Activated CD8-positive, alpha-beta T cell treated with anti-CD3 and anti-CD28 coated beads for 36 hours (primary cell): Measurements from ENCODE around the gene RRP12. TPM values are rescaled to one million over a fixed set of nuclear protein-coding genes. Genes with fewer than 3 reads are reported as not detected.
A peak's percentile ranks its signal among the peaks of the same experiment; 100 is the strongest.
"Not testable (repeated sequence)": the region's sequence is repeated elsewhere in the genome, so short reads cannot be mapped to it uniquely, and the experiment has no call there.

Source experiments
- ATAC-seq: fragments of 200-7000 bp; cut with Tn5 transposase; one replicate; pipeline ENCODE4 v1.10.0; 2021; ENCODE audit warnings: mild to moderate bottlenecking, moderate library complexity
- CTCF ChIA-PET: fragments of 350-600 bp; sonication (Branson Sonifier 250); formaldehyde crosslinking; loops from one replicate; lab custom pipeline; 2021; ENCODE audit warnings: antibody characterized with exemption; lab: Charles Lee
- POLR2A ChIA-PET: fragments of 350-600 bp; sonication (Branson Sonifier 250); formaldehyde crosslinking; loops from one replicate; lab custom pipeline; 2021; ENCODE audit warnings: antibody characterized with exemption; lab: Charles Lee
- DNase-seq: peaks from one replicate; pipeline ENCODE4 v3.0.0-alpha.2; 2020
- H3K27ac Mint-ChIP-seq: one replicate; pipeline ENCODE4 v1.8.0; 2021; ENCODE audit warnings: mild to moderate bottlenecking, mixed read lengths
- H3K27me3 Mint-ChIP-seq: one replicate; pipeline ENCODE4 v1.8.0; 2021; ENCODE audit warnings: mixed read lengths
- H3K36me3 Mint-ChIP-seq: one replicate; pipeline ENCODE4 v1.8.0; 2021; ENCODE audit warnings: low read depth, mixed read lengths
- H3K4me1 Mint-ChIP-seq: one replicate; pipeline ENCODE4 v1.8.0; 2021; ENCODE audit warnings: low read depth, mixed read lengths
- H3K4me3 Mint-ChIP-seq: one replicate; pipeline ENCODE4 v1.8.0; 2021; ENCODE audit warnings: mild to moderate bottlenecking, moderate library complexity, mixed read lengths
- H3K9me3 Mint-ChIP-seq: one replicate; pipeline ENCODE4 v1.8.0; 2021; ENCODE audit warnings: mixed read lengths
- intact Hi-C: fragments of 100-400 bp; cut with micrococcal nuclease; formaldehyde crosslinking; loops from one replicate; pipeline ENCODE4 v1.10.0; 2022
- total RNA-seq, 2 experiments: library from RNA; stranded (reverse); gene quantifications; one replicate each; pipeline ENCODE4 v1.2.3, GENCODE V29; 2021
- TF ChIP-seq, protein P1 (sequence below): fragments of 200-600 bp; IDR thresholded peaks from one replicate; pipeline ENCODE4 v1.8.0; 2022; ENCODE audit warnings: antibody characterized with exemption, mild to moderate bottlenecking

The RRP12 gene
- total RNA-seq, 2 experiments from 2014 or later = 50.3 to 51.0 TPM

DNA sequence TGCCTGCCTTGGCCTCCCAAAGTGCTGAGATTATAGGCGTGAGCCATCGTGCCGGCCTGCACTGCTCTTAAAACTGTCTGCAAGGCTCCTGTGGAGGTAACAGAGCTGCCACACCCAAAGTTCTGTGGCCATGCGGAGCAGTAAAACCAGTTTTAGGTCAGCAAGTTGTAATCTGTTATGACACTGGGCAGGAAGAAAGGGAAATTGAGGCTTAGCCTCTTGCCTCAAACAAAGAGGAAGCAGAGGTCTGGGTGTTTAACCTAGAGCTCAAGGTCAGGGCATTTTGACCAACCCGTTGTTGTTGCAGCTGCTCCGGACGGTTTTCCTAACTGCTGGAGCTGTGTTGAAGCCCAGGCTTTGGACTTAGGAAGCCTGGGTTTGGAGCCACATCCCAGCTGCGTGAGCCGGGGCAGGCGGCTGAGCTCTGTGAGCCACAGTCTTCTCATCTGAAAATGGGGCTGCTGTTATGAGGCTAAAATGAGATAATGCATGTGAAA is 7.4 kb upstream of the RRP12 start:
- Mint-ChIP-seq H3K36me3 (no peaks in the 10 kb centered on the region), H3K27me3 (no peaks in the 10 kb centered on the region), H3K4me3 (no peak overlapping the region), H3K4me1 (peaks cover 20% of the 10 kb centered on the region), H3K27ac (no peak overlapping the region), H3K9me3 (no peaks in the 10 kb centered on the region)
- intact Hi-C loops = loop anchor here (5.0 to 10.0 kb wide), 2 partner anchors 34 to 86 kb away; partner anchors contain the start of genes MMS19 and UBTD1
- ATAC-seq (no peak), DNase-seq (no peak)
- CTCF ChIA-PET = interaction anchor here (0.6 to 11.1 kb wide), 16 partner anchors 11 to 146 kb away, joined by 3 to 108 read pairs (median 5); partner anchors contain the start of gene PGAM1
- TF ChIP-seq, protein P1, sequence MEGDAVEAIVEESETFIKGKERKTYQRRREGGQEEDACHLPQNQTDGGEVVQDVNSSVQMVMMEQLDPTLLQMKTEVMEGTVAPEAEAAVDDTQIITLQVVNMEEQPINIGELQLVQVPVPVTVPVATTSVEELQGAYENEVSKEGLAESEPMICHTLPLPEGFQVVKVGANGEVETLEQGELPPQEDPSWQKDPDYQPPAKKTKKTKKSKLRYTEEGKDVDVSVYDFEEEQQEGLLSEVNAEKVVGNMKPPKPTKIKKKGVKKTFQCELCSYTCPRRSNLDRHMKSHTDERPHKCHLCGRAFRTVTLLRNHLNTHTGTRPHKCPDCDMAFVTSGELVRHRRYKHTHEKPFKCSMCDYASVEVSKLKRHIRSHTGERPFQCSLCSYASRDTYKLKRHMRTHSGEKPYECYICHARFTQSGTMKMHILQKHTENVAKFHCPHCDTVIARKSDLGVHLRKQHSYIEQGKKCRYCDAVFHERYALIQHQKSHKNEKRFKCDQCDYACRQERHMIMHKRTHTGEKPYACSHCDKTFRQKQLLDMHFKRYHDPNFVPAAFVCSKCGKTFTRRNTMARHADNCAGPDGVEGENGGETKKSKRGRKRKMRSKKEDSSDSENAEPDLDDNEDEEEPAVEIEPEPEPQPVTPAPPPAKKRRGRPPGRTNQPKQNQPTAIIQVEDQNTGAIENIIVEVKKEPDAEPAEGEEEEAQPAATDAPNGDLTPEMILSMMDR = no peak
- POLR2A ChIA-PET = interaction anchor here (0.6 to 7.2 kb wide), 6 partner anchors 9 to 44 kb away, joined by 3 to 79 read pairs (median 4); partner anchors contain the start of gene PGAM1

DNA sequence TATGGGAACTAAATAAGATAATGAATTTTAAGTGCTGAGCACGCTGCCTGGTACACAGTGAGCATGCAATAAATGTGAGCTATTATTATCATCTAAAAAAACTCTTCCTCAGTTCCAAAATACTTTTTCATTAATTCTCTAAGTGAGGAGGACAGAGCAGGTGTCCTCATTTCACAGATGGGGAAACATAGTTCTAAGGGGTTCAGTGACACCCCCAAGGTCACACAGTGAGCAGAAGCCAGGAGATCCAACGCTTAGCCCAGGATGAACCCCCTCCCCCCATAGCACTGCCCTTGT is 6.8 kb upstream of the RRP12 start:
- CTCF ChIA-PET = interaction anchor here (0.6 to 11.1 kb wide), 18 partner anchors 12 to 146 kb away, joined by 3 to 108 read pairs (median 5); partner anchors contain the start of gene PGAM1
- POLR2A ChIA-PET = interaction anchor here (0.6 to 3.5 kb wide), 4 partner anchors 12 to 35 kb away, joined by 3 to 15 read pairs (median 4); no protein-coding TSS in a partner anchor
- no peak overlapping the region for H3K4me3 Mint-ChIP-seq
- intact Hi-C loops = loop anchor here (2.0 to 10.0 kb wide), 3 partner anchors 21 to 87 kb away; partner anchors contain the start of genes MMS19 and UBTD1
- H3K27me3 Mint-ChIP-seq = no peaks in the 10 kb centered on the region
- ATAC-seq (no peak), DNase-seq (no peak)
- TF ChIP-seq, protein P1 = no peak
- H3K4me1 Mint-ChIP-seq = peaks cover 15% of the 10 kb centered on the region
- H3K36me3 Mint-ChIP-seq = no peaks in the 10 kb centered on the region
- no peak overlapping the region for H3K27ac Mint-ChIP-seq
- no peaks in the 10 kb centered on the region for H3K9me3 Mint-ChIP-seq

DNA sequence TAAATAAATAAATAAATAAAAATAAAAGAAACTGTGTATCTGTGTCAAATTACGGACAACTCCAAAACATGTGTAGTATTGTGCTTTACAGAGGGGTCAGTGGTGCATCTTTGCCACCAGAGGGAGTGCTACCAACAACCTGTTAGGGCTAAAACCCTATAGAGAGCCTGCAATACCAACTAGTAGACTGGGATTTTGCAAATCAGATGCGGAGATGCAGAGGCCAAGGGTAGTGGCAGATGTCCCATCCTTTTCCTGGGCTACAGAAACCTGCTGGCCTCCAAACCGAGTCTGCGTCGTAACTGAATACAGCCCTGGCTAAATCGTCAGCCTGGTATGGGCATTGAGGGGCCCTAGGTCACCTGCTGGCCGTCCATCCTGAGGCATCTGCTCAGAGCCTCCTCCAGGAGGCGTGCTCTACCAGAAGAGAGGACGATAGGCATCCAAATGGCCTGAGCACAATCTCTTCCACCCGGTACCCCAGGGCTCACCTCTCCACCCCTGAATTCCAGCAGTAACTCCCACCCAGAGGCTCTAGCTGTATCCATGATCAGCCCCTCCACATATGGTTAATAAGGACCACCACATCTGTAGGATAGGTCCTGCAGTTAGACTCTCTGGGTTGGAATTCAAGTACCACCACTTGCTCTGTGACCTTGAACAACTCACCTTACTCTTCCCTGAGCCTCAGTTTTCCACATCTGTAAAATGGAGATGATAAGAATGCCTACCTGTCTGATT is 6.2 kb upstream of the RRP12 start:
- intact Hi-C loops = loop anchor here (2.0 to 10.0 kb wide), 3 partner anchors 21 to 87 kb away; partner anchors contain the start of genes MMS19 and UBTD1
- peak; percentile 96 for ATAC-seq
- Mint-ChIP-seq H3K36me3 (no peaks in the 10 kb centered on the region), H3K4me1 (peaks cover 10% of the 10 kb centered on the region), H3K27me3 (no peaks in the 10 kb centered on the region), H3K9me3 (no peaks in the 10 kb centered on the region), H3K4me3 (peak overlapping the region; percentile 31), H3K27ac (peak overlapping the region; percentile 62)
- CTCF ChIA-PET = interaction anchor here (0.7 to 11.1 kb wide), 21 partner anchors 8 to 146 kb away, joined by 3 to 108 read pairs (median 5); partner anchors contain the start of gene PGAM1
- POLR2A ChIA-PET = interaction anchor here (0.6 to 3.5 kb wide), 3 partner anchors 13 to 24 kb away, joined by 3 to 15 read pairs (median 4); no protein-coding TSS in a partner anchor
- TF ChIP-seq, protein P1 = peak; percentile 97
- peak; percentile 75 for DNase-seq

DNA sequence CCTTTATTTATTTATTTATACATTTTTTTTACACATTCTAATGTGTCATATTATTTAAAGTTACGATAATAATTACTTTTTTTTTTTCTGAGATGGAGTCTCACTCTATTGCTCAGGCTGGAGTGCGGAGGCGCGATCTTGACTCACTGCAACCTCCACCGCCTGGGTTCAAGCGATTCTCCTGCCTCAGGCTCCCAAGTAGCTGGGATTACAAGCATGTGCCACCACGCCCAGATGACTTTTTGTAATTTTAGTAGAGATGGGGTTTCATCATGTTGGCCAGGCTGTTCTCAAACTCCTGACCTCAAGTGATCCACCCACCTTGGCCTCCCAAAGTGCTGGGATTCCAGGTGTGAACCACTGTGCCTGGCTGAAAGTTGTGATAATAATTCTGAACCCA is 5.3 kb upstream of the RRP12 start:
- ChIA-PET POLR2A (interaction anchor here (3.5 kb wide), 1 partner anchor 21 kb away, joined by 15 read pairs; no protein-coding TSS in a partner anchor), CTCF (interaction anchor here (0.8 to 11.1 kb wide), 11 partner anchors 8 to 147 kb away, joined by 3 to 108 read pairs (median 6); partner anchors contain the start of gene PGAM1)
- not testable (repeated sequence) for H3K4me1 Mint-ChIP-seq, H3K27me3 Mint-ChIP-seq, H3K9me3 Mint-ChIP-seq, H3K27ac Mint-ChIP-seq, H3K4me3 Mint-ChIP-seq, H3K36me3 Mint-ChIP-seq, DNase-seq, ATAC-seq
- intact Hi-C loops = loop anchor here (2.0 to 10.0 kb wide), 3 partner anchors 22 to 88 kb away; partner anchors contain the start of genes MMS19 and UBTD1

DNA sequence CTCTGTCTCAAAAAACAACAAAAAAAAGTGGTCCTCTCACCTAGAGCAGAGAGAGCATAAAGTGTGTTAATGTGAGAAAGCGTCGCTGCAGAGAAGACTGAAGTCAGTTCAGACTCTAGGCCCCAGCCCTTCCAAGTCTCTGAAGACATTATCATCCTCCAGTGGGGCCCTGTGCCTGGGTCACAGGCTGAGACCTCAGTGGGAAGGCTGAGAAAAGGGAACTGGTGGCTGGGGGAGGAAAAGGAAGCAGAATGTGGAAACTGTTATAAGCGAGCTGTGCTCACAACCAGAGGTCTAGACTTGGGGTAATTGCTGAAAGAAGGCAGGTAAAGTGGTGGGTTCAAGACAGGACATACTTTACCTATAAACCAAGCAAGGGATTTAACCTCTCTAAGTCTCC is 4.9 kb upstream of the RRP12 start:
- POLR2A ChIA-PET = interaction anchor here (3.5 kb wide), 1 partner anchor 22 kb away, joined by 15 read pairs; no protein-coding TSS in a partner anchor
- TF ChIP-seq, protein P1 = no peak
- H3K36me3 Mint-ChIP-seq = no peaks in the 10 kb centered on the region
- peaks cover 10% of the 10 kb centered on the region for H3K4me1 Mint-ChIP-seq
- DNase-seq (no peak), ATAC-seq (no peak)
- H3K4me3 Mint-ChIP-seq = no peak overlapping the region
- intact Hi-C loops = loop anchor here (2.0 to 10.0 kb wide), 3 partner anchors 23 to 89 kb away; partner anchors contain the start of genes MMS19 and UBTD1
- H3K27me3 Mint-ChIP-seq = no peaks in the 10 kb centered on the region
- CTCF ChIA-PET = interaction anchor here (1.0 to 11.1 kb wide), 9 partner anchors 13 to 148 kb away, joined by 3 to 108 read pairs (median 8); partner anchors contain the start of gene PGAM1
- no peaks in the 10 kb centered on the region for H3K9me3 Mint-ChIP-seq
- H3K27ac Mint-ChIP-seq = peak overlapping the region; percentile 42
